A172 (cell line): ENCODE data around the gene IFIT1B. TPM values are rescaled to one million over a fixed set of nuclear protein-coding genes. Genes with fewer than 3 reads are reported as not detected.
"Not testable (repeated sequence)": the region's sequence is repeated elsewhere in the genome, so short reads cannot be mapped to it uniquely, and the experiment has no call there.

Experiments used
- DNase-seq: peaks from one replicate; pipeline ENCODE4 v3.0.0-alpha.2; 2015; ENCODE audit warnings: low spot score
- total RNA-seq: library from RNA; depleted of rRNA; stranded (reverse); fragments of >200 nt; shearing (Covaris generic); gene quantifications from 2 replicates; pipeline ENCODE4 v1.2.3, GENCODE V29; 2014

IFIT1B gene
- total RNA-seq, 1 experiment from 2014 or later: not detected

DNA sequence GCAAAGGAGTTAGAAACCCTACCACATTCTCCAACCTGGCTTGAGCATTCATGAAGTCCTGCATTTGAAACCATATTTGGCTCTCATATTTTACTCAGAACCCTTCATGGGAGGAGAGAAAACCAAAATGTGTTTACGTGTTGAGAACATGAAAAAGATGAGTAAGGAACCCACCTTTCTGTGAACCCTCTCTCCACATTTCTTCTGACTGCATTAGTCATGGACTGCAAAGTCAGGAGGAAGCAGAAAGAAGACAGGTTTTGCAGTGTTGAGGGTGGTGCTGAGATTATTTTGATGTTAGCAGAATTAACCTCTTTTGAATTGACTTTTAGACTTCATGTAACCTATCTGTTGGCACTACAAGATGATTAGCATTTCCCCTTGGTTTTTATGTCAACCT is 4.9 kb downstream of the IFIT1B start:
- no peak for DNase-seq

DNA sequence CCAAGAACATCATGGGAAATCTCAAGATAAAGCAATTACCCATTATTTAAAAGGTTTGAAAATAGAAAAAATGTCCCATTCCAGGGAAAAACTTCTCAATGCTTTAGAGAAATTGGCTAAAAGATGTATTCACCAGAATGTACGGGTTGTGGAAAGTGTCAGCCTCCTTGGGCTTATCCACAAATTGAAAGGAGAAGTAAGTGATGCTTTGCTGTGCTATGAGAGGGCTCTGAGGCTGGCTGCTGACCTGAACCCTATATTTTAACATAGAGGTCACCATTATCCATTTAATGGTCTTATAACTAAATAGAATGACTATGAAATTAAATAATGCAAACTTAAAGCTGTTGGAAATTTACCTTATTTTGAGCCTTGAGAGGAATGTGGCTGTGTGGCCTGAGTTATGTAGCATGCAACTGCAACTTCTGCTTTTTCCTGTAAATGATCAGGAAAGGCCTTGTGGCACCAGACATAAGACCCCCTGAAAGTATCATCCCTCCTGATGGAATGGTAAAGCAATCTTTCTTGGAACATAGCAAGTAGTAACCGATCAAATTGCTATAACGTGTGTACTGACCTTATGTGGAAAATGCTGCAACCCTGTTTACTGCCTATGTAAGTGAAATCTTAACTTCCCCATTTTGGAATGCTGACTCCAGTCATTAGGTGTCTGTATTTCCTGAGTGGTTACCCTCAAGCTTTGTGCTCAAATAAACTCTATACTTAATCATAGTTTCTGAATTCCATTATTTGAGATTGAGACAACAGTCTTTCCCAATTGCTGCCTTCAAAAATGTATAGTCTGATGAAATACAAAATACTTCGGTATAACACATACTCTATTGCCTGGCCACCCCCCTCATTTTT is 6.9 kb downstream of the IFIT1B start:
- DNase-seq: no peak

DNA sequence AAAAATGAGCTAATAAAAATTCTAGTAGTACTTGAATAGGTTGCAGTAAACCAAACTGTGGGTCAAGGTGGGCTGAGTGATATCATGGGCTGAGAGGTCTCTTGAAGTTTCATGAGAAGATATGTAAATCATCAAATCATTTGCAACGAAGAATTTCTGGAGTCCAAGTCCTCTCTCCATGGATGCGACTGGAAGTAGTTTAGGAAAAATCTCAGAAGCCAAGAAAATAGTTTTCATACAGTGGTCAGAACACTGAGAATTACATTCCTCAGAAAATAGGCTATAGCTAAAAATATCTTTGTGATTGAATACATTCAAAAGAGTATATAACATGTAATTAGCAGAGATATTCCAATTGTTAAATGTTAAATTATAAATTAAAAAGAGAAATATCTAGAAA is 10.9 kb downstream of the IFIT1B start:
- DNase-seq: no peak

DNA sequence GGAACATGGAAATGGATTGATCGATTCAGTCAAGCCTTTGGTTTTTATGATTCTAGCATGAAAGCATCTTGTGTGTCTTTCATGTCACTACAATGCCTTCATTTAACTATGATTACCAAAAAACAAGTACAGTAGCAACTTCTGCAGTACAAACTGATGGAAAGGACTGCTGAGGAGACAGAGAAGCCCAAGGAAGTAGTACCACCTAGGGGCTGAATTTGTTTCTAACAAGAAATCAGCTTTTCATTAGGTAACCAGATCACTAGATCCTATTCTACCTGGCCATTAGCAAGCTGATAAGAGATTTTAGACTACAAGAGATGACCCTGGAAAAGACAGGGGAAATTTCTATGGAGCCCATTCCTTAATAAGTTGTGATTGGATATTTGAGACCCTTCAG is 11.4 kb downstream of the IFIT1B start:
- DNase-seq: peak; percentile 55

DNA sequence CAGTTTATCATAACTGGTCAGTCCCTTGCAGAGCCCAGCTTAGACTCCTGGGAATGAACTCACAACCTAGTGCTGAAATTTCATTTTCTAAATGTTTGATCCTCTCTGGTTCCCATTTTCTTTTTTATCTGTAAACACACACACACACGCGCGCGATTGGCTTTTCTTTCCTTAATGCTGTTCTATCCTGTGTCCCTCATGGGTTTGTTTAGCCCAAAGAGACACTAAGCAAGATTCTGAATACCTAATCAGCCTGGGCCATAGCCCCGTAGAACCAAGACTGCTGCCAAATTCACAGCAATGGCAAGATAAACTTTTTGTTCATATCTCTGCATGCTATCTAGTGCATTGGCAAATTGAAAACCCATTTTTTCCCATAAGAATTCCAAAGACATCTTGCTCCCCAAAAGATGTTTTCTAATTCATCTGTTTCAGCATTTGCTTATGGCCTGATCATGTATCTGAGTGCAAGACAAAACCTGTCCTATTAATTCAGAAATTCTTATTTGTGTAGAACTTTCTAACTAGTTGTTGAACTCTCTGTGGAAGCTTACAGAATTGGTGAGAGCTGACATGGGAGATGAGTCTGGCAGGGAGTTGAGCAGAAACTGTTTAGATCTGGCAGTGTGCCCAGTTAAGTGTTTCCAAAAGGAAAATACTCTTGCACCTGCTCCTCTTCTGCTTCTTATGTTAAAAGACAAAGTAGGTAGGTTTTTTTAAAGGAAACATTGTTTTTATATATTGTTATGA is 12.8 kb downstream of the IFIT1B start:
- DNase-seq: no peak

DNA sequence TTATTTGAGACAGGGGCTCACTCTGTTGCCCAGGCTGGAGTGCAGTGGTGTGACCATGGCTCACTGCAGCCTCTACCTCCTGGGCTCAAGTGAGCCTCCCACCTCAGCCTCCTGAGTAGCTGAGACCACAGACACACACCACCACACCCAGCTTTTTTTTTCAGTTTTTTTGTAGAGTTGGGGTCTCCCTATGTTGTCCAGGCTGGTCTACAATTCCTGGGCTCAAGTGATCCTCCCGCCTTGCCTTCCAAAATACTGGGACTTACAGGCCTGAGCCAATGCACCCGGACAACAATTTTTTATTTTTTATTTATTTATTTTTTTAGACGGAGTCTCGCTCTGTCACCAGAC is 13.3 kb downstream of the IFIT1B start:
- DNase-seq: not testable (repeated sequence)

DNA sequence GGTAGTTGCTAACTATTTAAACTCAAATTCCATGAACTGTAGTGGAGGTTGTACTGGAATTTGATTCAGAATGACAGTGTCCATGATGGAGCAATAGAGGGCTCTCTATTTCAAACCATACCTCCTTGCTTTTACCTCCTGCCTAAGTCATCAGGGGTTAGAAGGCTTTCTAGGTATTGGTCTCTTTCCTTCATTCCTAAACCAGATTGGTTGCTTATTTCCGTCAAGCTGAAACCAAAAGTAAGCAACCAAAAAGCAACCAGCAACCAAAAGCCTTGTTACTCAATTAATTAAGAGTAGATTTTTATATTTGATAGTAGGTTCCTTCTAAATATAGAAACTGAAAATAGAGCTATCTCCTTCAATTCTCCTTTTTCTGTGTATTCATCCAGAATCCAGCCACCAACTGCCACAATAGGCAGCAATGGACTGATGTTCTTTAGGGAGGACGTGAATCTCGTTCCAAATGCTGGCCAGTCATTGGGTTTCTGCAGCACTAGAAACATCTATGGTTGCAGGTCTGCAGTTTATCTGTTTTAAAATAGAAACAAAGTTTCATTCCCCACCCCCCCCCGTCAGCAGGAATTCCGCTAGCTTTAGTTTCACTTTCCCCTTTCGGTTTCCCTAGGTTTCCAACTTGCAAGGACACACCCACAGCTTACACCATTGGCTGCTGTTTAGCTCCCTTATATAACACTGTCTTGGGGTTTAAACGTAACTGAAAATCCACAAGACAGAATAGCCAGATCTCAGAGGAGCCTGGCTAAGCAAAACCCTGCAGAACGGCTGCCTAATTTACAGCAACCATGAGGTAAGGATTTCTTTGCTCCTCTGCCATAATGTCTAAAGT is 14.3 kb downstream of the IFIT1B start, which contains the start of gene IFIT1:
Gene IFIT1, plus strand, starts transcription at position 717 of the 850 bp plus-strand sequence. Its CDS starts 90 bp downstream, at position 807.
- peak; percentile 84 for DNase-seq

DNA sequence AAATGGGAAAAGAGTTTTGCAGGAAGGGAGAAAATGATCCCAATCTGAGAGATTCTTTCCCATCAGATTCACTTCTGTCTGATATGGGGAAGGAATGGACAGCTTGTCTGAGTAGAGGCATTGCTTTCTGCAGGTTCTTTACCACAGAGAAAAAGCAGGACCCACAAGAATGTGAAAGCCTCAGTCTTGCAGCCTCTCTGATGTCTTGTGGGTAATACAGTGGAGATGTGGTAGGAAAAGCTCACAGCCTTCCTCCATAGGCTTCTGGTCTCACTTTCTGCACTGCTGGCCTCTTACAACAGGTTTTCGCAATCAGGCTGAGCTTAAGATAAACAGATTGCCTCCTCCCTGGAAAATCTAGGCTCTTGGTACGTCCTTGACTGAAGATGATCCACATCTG is 15.1 kb downstream of the IFIT1B start:
- peak; percentile 31 for DNase-seq

DNA sequence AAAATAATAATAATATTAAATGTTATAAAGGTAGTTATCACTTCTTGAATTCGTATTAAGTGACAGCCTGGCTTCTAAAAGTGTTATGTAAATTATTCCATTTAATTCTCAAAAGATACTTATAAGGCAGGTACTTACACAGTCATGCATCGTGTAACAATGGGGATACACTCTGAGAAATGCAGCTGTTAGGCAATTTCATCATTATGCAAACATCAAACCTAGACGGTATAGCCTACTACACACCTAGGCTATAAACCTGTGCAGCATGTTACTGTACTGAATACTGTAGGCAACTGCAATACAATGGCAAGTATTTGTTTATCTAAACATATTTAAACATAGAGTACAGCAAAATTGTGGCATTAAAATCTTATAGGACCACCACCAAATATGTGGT is 16.0 kb downstream of the IFIT1B start:
- DNase-seq: no peak

DNA sequence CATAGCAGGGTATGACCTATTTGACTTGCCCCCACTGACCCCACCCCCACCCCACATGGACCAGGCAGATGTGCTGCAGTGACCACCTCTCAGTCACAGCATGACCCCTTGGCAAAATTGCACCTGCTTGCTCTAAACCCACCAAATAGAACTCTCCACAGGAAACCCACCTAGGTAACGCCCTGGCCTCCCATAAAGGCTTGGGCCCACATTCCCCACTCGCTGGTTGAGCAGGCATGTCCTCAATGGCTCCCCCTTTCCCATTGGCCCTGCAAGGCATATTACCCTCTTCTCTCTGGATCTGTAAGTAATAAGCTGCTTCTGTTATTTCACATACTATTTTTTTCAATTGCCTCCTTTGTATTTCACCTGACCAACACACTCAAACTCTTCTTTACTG is 17.3 kb downstream of the IFIT1B start:
- no peak for DNase-seq

DNA sequence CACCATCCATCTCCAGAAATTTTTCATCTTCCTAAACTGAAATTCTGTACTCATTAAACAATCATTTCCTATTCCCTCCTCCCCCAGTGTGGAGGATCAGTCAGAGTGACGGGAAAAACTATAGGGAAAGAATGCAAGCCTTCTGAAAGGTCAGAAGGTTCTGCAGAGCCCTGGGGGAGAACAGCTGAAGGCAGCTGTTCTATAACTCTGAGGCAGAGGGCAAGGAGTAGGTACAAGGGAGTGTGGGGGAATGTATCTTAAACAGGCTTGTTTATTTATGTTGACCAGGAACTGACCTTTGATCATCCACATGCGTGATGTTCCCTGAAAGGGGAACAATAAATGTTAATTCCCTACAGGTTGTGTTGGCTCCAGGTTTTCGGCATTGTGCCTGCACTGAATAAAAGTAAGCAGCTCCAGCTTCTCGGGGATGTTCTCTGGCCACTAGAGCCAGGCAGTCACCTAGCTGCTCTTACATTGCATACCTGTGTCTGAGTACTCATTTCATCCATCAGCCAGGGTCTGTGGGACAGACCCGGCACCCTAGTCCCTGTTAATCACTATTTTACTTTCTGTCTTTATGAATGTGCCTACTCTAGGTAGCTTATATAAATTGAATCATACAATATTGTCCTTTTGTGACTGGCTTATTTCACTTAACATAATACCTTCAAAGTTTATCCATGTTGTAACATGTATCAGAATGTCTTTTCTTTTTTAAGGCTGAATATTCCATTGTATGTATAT is 20.3 kb downstream of the IFIT1B start:
- DNase-seq: no peak

DNA sequence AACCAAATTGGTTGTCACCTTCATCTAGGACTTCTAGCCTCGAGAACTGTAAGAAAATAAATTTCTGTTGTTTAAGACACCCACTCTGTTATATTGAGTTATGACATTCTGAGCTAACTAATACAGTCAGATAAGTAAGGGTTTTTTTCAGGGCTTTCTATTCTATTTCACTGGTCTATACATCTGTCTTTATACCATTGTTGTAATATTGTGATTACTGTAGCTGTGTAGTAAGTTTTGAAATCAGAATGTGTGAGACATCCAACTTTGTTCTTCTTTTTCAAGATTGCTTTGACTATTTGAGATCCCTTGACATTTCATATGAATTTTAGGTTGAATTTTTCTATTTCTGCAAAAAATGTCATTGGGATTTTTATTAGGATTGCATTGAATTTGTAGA is 22.1 kb downstream of the IFIT1B start:
- DNase-seq: no peak

DNA sequence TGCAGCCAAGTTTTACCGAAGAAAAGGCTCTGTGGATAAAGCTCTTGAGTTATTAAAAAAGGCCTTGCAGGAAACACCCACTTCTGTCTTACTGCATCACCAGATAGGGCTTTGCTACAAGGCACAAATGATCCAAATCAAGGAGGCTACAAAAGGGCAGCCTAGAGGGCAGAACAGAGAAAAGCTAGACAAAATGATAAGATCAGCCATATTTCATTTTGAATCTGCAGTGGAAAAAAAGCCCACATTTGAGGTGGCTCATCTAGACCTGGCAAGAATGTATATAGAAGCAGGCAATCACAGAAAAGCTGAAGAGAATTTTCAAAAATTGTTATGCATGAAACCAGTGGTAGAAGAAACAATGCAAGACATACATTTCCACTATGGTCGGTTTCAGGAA is 25.2 kb downstream of the IFIT1B start:
- DNase-seq: no peak

DNA sequence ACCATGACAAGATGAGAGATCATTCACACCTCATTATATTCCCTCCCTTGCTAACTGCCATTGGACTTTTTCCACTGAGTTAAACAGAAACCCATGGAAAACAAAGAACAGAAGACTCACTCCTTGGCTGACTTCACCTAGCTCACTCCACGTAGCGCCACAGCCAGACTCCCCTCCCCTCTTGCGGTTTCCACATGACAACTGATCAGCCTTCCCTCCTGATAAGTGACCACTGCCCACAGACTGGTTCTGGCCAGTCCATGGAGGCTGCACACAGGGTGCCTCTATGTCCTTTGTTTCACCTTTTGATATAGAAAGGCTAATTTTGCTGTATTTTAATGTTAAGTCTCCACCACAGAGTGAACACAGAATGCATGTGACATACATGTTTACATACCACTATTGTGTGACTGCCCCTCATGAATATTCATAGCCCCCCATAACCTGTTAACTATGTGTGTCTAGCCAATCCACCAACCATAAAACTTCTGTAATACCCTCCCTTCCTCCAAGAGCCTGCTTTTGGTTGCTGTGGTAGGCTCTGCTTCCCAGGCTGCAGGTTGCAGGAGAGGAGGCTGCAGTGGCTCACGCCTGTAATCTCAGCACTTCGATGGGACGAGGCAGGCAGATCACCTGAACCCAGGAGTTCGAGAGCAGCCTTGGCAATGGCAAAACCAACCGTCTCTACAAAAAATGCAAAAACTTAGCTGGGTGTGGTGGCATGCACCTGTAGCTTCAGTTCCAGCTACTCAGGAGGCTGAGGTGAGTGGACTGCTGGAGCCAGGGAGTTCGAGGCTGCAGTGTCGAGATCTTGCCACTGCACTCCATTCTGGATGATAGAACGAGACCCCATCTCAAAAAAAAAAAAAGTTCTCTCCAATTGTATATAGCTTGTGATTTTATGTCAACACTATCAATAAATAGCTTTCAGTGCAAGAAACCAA is 26.5 kb downstream of the IFIT1B start:
- DNase-seq: no peak

DNA sequence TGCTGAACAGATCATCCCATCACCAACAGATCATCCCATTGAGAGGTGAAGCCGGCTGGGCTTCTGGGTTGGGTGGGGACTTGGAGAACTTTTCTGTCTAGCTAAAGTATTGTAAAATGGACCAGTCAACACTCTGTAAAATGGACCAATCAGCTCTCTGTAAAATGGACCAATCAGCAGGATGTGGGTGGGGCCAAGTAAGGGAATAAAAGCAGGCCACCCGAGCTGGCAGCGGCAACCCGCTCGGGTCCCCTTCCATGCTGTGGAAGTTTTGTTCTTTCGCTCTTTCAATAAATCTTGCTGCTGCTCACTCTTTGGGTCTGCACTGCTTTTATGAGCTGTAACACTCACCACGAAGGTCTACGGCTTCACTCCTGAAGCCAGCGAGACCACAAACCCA is 28.3 kb downstream of the IFIT1B start:
- not testable (repeated sequence) for DNase-seq

DNA sequence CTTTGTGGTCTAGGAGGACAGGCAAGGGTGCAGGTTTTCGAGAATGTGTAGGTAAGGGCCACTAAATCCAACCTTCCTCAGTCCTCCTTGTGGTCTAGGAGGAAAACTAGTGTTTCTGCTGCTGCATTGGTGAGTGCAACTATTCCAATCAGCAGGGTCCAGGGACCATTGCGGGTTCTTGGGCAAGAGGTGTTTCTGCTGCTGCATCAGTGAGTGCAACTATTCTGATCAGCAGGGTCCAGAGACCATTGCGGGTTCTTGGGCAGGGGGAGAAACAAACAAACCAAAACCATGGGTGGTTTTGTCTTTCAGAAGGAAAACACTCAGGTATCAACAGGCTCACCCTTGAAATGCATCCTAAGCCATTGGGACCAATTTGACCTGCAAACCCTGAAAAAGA is 29.9 kb downstream of the IFIT1B start:
- not testable (repeated sequence) for DNase-seq

DNA sequence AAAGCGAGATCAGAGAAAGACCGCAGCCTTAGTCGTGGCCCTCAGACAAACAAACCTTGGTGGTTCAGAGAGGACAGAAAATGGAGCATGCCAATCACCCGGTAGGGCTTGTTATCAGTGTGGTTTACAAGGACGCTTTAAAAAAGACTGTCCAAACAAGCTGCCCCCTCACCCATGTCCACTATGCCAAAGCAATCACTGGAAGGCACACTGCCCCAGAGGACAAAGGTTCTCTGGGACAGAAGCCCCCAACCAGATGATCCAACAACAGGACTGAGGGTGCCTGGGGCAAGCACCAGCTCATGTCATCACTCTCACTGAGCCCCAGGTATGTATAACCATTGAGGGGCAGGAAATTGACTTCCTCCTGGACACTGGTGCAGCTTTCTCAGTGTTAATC is 31.4 kb downstream of the IFIT1B start:
- not testable (repeated sequence) for DNase-seq

DNA sequence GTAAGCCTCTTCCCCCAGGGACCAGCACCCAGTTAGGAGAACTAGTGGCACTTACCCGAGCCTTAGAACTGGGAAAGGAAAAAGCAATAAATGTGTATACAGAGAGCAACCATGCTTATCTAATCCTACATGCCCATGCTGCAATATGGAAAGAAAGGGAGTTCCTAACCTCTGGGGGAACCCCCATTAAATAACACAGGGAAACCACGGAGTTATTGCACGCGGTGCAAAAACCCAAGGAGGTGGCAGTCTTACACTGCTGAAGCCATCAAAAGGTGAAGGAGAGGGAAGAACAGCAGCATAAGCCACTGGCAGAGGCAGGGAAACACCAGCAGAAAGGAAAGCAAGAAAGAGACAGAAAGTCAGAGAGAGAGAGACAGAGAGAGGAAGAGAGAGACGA is 32.7 kb downstream of the IFIT1B start:
- DNase-seq: not testable (repeated sequence)

DNA sequence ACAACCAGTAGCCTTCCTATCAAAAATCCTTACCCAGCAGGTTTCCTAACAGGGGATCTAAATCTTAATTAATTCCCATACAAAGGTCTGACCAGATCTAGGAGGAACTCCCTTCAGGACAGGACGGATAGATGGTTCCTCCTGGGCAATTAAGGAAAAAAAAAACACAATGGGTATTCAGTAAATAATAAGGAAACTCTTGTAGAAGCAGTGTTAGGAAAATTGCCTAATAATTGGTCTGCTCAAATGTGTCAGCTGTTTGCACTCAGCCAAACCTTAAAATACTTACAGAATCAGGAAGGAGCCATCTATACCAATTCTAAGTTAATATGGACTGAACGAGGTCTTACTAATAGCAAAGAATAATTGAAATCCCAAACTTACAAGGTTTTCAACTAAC is 33.3 kb downstream of the IFIT1B start:
- not testable (repeated sequence) for DNase-seq

DNA sequence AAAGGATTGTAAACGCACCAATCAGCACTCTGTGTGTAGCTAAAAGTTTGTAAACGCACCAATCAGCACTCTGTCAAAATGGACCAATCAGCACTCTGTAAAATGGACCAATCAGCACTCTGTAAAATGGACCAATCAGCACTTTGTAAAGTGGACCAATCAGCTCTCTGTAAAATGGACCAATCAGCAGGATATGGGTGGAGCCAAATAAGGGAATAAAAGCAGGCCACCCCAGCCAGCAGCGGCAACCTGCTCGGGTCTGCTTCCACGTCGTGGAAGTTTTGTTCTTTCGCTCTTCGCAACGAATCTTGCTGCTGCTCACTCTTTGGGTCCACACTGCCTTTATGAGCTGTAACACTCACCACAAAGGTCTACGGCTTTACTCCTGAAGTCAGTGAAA is 34.4 kb downstream of the IFIT1B start:
- DNase-seq: not testable (repeated sequence)
